ENCODE measurements around the gene FOS.

FOS gene

GRCh38 chr14:75273272-75274049 is 5.2 kb upstream of the FOS start:
- Histone ChIP-seq H3K4me3 (ENCODE audit: low read length) (no peak overlapping the region), H3K4me1 (ENCODE audit: control insufficient read depth, insufficient read depth, low read length) (peaks cover 11% of the 10 kb centered on the region), H3K27me3 (ENCODE audit: control insufficient read depth, insufficient read depth, low read length) (no peaks in the 10 kb centered on the region), H3K9ac (ENCODE audit: low read length) (no peak overlapping the region), H3K27ac (ENCODE audit: low read depth, low read length) (no peak overlapping the region), H3K36me3 (ENCODE audit: control insufficient read depth, insufficient read depth, low read length) (no peaks in the 10 kb centered on the region)

GRCh38 chr14:75274050-75274898 is 4.4 kb upstream of the FOS start:
- H3K4me1 ChIP-seq (ENCODE audit: control insufficient read depth, insufficient read depth, low read length), result peaks cover 13% of the 10 kb centered on the region
- no peak overlapping the region for H3K27ac ChIP-seq (ENCODE audit: low read depth, low read length)
- H3K9ac ChIP-seq (ENCODE audit: low read length), result no peak overlapping the region
- H3K4me3 ChIP-seq (ENCODE audit: low read length), result no peak overlapping the region
- no peaks in the 10 kb centered on the region for H3K36me3 ChIP-seq (ENCODE audit: control insufficient read depth, insufficient read depth, low read length)
- H3K27me3 ChIP-seq (ENCODE audit: control insufficient read depth, insufficient read depth, low read length), result no peaks in the 10 kb centered on the region

GRCh38 chr14:75274899-75275569 is 3.6 kb upstream of the FOS start:
- Histone ChIP-seq H3K27me3 (ENCODE audit: control insufficient read depth, insufficient read depth, low read length) (no peaks in the 10 kb centered on the region), H3K9ac (ENCODE audit: low read length) (no peak overlapping the region), H3K4me1 (ENCODE audit: control insufficient read depth, insufficient read depth, low read length) (peaks cover 17% of the 10 kb centered on the region), H3K27ac (ENCODE audit: low read depth, low read length) (peak overlapping the region; percentile 99), H3K4me3 (ENCODE audit: low read length) (no peak overlapping the region), H3K36me3 (ENCODE audit: control insufficient read depth, insufficient read depth, low read length) (peaks cover 3% of the 10 kb centered on the region)

GRCh38 chr14:75275598-75275997 is 3.0 kb upstream of the FOS start:
- H3K27ac ChIP-seq (ENCODE audit: low read depth, low read length), result peak overlapping the region; percentile 99
- H3K27me3 ChIP-seq (ENCODE audit: control insufficient read depth, insufficient read depth, low read length), result no peaks in the 10 kb centered on the region
- peaks cover 8% of the 10 kb centered on the region for H3K36me3 ChIP-seq (ENCODE audit: control insufficient read depth, insufficient read depth, low read length)
- no peak overlapping the region for H3K4me3 ChIP-seq (ENCODE audit: low read length)
- no peak overlapping the region for H3K9ac ChIP-seq (ENCODE audit: low read length)
- peaks cover 20% of the 10 kb centered on the region for H3K4me1 ChIP-seq (ENCODE audit: control insufficient read depth, insufficient read depth, low read length)

- Histone ChIP-seq H3K27me3 (ENCODE audit: control insufficient read depth, insufficient read depth, low read length) (no peaks in the 10 kb centered on the region), H3K36me3 (ENCODE audit: control insufficient read depth, insufficient read depth, low read length) (peaks cover 17% of the 10 kb centered on the region), H3K27ac (ENCODE audit: low read depth, low read length) (peak overlapping the region; percentile 99), H3K4me3 (ENCODE audit: low read length) (peak overlapping the region; percentile 71), H3K9ac (ENCODE audit: low read length) (peak overlapping the region; percentile 91), H3K4me1 (ENCODE audit: control insufficient read depth, insufficient read depth, low read length) (peaks cover 24% of the 10 kb centered on the region)
These were observed 1.4 kb upstream of the FOS start for GRCh38 chr14:75277008-75277814.

GRCh38 chr14:75277815-75278421 is 710 bp upstream of the FOS start:
- Histone ChIP-seq H3K4me3 (ENCODE audit: low read length) (peak overlapping the region; percentile 71), H3K27me3 (ENCODE audit: control insufficient read depth, insufficient read depth, low read length) (no peaks in the 10 kb centered on the region), H3K36me3 (ENCODE audit: control insufficient read depth, insufficient read depth, low read length) (peaks cover 17% of the 10 kb centered on the region), H3K27ac (ENCODE audit: low read depth, low read length) (peak overlapping the region; percentile 99), H3K9ac (ENCODE audit: low read length) (peak overlapping the region; percentile 91), H3K4me1 (ENCODE audit: control insufficient read depth, insufficient read depth, low read length) (peaks cover 24% of the 10 kb centered on the region)

- peaks cover 19% of the 10 kb centered on the region for H3K4me1 ChIP-seq (ENCODE audit: control insufficient read depth, insufficient read depth, low read length)
- H3K27me3 ChIP-seq (ENCODE audit: control insufficient read depth, insufficient read depth, low read length), result no peaks in the 10 kb centered on the region
- peak overlapping the region; percentile 99 for H3K27ac ChIP-seq (ENCODE audit: low read depth, low read length)
- peak overlapping the region; percentile 91 for H3K9ac ChIP-seq (ENCODE audit: low read length)
- peaks cover 17% of the 10 kb centered on the region for H3K36me3 ChIP-seq (ENCODE audit: control insufficient read depth, insufficient read depth, low read length)
- peak overlapping the region; percentile 92 for H3K4me3 ChIP-seq (ENCODE audit: low read length)
These were observed 630 bp downstream of the FOS start for GRCh38 chr14:75279153-75279762.

GRCh38 chr14:75279763-75280290 is 1.2 kb downstream of the FOS start:
- Histone ChIP-seq H3K4me3 (ENCODE audit: low read length) (peak overlapping the region; percentile 92), H3K4me1 (ENCODE audit: control insufficient read depth, insufficient read depth, low read length) (peaks cover 19% of the 10 kb centered on the region), H3K27ac (ENCODE audit: low read depth, low read length) (peak overlapping the region; percentile 99)

GRCh38 chr14:75280291-75280830 is 1.7 kb downstream of the FOS start:
- H3K4me1 ChIP-seq (ENCODE audit: control insufficient read depth, insufficient read depth, low read length), result peaks cover 19% of the 10 kb centered on the region
- peak overlapping the region; percentile 99 for H3K27ac ChIP-seq (ENCODE audit: low read depth, low read length)
- H3K36me3 ChIP-seq (ENCODE audit: control insufficient read depth, insufficient read depth, low read length), result peaks cover 17% of the 10 kb centered on the region
- no peaks in the 10 kb centered on the region for H3K27me3 ChIP-seq (ENCODE audit: control insufficient read depth, insufficient read depth, low read length)
- H3K9ac ChIP-seq (ENCODE audit: low read length), result peak overlapping the region; percentile 91
- peak overlapping the region; percentile 92 for H3K4me3 ChIP-seq (ENCODE audit: low read length)

More at GRCh38 chr14:75279763-75280290, 1.2 kb downstream of the FOS start:
- H3K36me3 ChIP-seq (ENCODE audit: control insufficient read depth, insufficient read depth, low read length), result peaks cover 17% of the 10 kb centered on the region
- no peaks in the 10 kb centered on the region for H3K27me3 ChIP-seq (ENCODE audit: control insufficient read depth, insufficient read depth, low read length)
- peak overlapping the region; percentile 91 for H3K9ac ChIP-seq (ENCODE audit: low read length)

- H3K27ac ChIP-seq (ENCODE audit: low read depth, low read length), result peak overlapping the region; percentile 25
- peaks cover 17% of the 10 kb centered on the region for H3K36me3 ChIP-seq (ENCODE audit: control insufficient read depth, insufficient read depth, low read length)
- no peak overlapping the region for H3K9ac ChIP-seq (ENCODE audit: low read length)
- peak overlapping the region; percentile 92 for H3K4me3 ChIP-seq (ENCODE audit: low read length)
- H3K27me3 ChIP-seq (ENCODE audit: control insufficient read depth, insufficient read depth, low read length), result no peaks in the 10 kb centered on the region
- H3K4me1 ChIP-seq (ENCODE audit: control insufficient read depth, insufficient read depth, low read length), result peaks cover 15% of the 10 kb centered on the region
These were observed 2.4 kb downstream of the FOS start for GRCh38 chr14:75280831-75281653.
